ENCODE measurements around the gene OR4D2. TPM values are rescaled to one million over a fixed set of nuclear protein-coding genes. Genes with fewer than 3 reads are reported as not detected.

Gene OR4D2
- total and polyA plus RNA-seq, 4 donors, result not detected

DNA sequence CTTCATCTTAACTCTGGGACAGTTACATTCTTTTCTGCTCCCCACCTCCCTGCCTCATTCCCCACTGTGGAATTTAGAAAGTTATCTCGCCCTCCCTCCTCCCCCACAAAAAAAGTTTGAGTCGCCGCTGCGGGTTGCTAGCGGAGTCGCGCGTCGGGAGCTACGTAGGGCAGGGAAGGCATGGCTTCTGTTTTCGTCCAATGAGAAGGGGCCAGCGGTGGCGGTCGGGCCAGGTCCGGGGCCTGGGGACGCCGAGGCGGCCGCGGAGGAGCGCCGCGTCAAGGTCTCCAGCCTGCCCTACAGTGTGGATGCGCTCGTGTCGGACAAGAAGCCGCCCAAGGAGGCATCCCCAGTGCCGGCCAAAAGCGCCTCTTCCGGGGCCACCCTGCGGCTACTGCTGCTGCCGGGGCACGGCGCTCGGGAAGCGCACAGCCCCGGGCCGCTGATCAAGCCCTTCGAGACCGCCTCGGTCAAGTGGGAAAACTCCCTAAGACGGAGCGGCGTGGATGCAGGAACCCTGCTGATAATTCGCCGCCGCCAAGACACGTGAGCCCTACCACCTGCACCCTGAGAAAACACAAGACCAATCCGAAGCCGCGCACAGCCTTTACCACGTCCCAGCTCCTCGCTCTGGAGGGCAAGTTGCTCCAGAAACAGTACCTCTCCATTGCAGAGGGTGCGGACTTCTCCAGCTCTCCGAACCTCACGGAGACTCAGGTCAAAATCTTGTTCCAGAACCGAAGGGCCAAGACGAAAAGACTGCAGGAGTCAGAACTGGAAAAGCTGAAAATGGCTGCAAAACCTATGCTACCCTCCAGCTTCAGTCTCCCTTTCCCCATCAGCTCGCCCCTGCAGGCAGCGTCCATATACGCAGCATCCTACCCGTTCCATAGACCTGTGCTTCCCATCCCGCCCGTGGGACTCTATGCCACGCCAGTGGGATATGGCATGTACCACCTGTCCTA, 9.7 kb upstream of the OR4D2 start:
- Histone ChIP-seq H3K27me3 (ENCODE audit: control insufficient read depth in 4 of 4, insufficient read depth in 4 of 4, low read length in 3 of 4) (peaks cover 2 to 17% (median 9%) of the 10 kb centered on the region in 4 donors), H3K36me3 (ENCODE audit: control insufficient read depth in 4 of 4, insufficient read depth in 3 of 4, low read depth in 1 of 4, low read length in 3 of 4) (no peaks in the 10 kb centered on the region), H3K9ac (ENCODE audit: low read depth in 1 of 2, low read length in 2 of 2) (no peak overlapping the region), H3K4me3 (ENCODE audit: low read depth in 1 of 3, low read length in 3 of 3) (peak overlapping the region in 1 of 3 donors; percentile 5), H3K4me1 (ENCODE audit: control insufficient read depth in 4 of 4, insufficient read depth in 4 of 4, low read length in 3 of 4) (peaks cover 0 to 8% (median 2%) of the 10 kb centered on the region in 4 donors), H3K9me3 (ENCODE audit: control insufficient read depth in 4 of 4, low read length in 3 of 4) (no peaks in the 10 kb centered on the region), H3K27ac (ENCODE audit: low read depth in 1 of 2, low read length in 2 of 2) (peak overlapping the region in 1 of 2 donors; percentile 20)
- no peak for DNase-seq (ENCODE audit: low spot score)
- TF ChIP-seq HNF4A (conservative IDR thresholded peaks at IDR 0.05) (no peak), YY1 (IDR thresholded peaks at IDR 0.05) (no peak), TAF1 (conservative IDR thresholded peaks at IDR 0.05) (no peak), JUND (IDR thresholded peaks at IDR 0.05) (no peak), HNF4G (IDR thresholded peaks at IDR 0.05) (no peak), RXRA (IDR thresholded peaks at IDR 0.05) (no peak), CTCF (IDR thresholded peaks at IDR 0.05; ENCODE audit: low read depth, low read length, missing input control) (no peak), EGR1 (IDR thresholded peaks at IDR 0.05; ENCODE audit: low read depth in 2 of 2) (no peak), SP1 (IDR thresholded peaks at IDR 0.05) (no peak), RAD21 (IDR thresholded peaks at IDR 0.05) (no peak), NR2F2 (IDR thresholded peaks at IDR 0.05) (no peak), FOXA2 (IDR thresholded peaks at IDR 0.05) (no peak), REST (IDR thresholded peaks at IDR 0.05) (no peak)
- TF ChIP-seq, protein P1, sequence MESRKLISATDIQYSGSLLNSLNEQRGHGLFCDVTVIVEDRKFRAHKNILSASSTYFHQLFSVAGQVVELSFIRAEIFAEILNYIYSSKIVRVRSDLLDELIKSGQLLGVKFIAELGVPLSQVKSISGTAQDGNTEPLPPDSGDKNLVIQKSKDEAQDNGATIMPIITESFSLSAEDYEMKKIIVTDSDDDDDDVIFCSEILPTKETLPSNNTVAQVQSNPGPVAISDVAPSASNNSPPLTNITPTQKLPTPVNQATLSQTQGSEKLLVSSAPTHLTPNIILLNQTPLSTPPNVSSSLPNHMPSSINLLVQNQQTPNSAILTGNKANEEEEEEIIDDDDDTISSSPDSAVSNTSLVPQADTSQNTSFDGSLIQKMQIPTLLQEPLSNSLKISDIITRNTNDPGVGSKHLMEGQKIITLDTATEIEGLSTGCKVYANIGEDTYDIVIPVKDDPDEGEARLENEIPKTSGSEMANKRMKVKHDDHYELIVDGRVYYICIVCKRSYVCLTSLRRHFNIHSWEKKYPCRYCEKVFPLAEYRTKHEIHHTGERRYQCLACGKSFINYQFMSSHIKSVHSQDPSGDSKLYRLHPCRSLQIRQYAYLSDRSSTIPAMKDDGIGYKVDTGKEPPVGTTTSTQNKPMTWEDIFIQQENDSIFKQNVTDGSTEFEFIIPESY (IDR thresholded peaks at IDR 0.05), result no peak
- TF ChIP-seq, protein P2, sequence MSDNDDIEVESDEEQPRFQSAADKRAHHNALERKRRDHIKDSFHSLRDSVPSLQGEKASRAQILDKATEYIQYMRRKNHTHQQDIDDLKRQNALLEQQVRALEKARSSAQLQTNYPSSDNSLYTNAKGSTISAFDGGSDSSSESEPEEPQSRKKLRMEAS (IDR thresholded peaks at IDR 0.05), result no peak
- TF ChIP-seq, protein P3, sequence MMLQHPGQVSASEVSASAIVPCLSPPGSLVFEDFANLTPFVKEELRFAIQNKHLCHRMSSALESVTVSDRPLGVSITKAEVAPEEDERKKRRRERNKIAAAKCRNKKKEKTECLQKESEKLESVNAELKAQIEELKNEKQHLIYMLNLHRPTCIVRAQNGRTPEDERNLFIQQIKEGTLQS (IDR thresholded peaks at IDR 0.05), result no peak
- WGBS, result 3% methylated on average over 65 of the region's 65 CpGs

All from liver (tissue), 9 donors.